ENCODE data around the gene ARHGAP42. TPM values are rescaled to one million over a fixed set of nuclear protein-coding genes. Genes with fewer than 3 reads are reported as not detected.

Gene ARHGAP42
- total and polyA plus RNA-seq, 10 of the 15 experiments (the other 5 are each of a cell fraction or from before 2014, with no cell fraction given), result 1.8 to 6.3 (median 3.2) TPM

DNA sequence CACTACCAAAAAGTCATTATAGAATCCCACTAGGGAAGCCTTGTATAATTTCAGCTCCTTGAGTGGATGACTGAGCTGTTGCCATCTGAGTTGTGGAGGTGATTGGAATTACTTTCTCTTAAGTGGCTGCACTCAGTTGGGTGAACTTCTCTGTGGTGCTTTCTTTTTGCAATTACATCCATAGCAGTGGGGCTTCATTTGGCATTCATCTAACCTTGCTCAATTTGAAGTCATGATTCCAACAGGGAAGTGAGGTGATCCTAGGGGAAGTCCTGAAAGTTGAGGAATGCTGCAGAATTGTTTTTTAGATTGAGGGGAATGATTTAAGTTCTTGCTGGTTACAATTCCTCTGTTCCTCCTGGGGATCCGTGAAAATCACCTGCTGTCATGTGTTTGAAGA is 39.6 kb downstream of the ARHGAP42 start (continued):
- TF ChIP-seq SUPT20H (IDR thresholded peaks at IDR 0.05; ENCODE audit: borderline replicate concordance, control insufficient read depth, low read depth, low read length) (no peak), SREBF2 (IDR thresholded peaks at IDR 0.05; ENCODE audit: low read length) (no peak), EED (IDR thresholded peaks at IDR 0.05; ENCODE audit: low read depth) (no peak)

DNA sequence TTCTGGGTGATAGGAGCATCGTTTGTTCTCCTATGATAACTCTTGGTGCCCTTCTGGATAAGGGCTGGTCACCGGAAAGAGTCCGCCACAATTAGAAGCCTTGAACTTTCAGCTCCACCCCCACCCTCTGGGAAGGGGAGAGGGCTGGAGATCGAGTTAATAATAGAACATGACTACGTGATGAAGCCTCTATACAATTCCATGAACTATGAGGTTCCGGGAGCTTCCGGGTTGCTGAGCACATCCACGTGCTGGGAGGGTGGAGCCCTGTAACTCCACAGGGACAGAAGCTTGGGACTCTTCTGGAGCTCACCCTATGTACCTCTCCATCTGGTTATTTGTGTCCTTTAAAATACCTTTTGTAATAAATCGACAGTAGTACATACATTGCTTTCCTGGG is 40.3 kb downstream of the ARHGAP42 start:
- no peaks in the 10 kb centered on the region for H3K36me3 ChIP-seq (ENCODE audit: control insufficient read depth in 2 of 2, insufficient read depth in 2 of 2, low read length in 1 of 2)
- in situ Hi-C loops (cut with MboI) (no loop called here), intact Hi-C loops (cut with micrococcal nuclease; ENCODE audit: unreplicated experiment) (no loop called here)
- H3K4me2 ChIP-seq (ENCODE audit: control insufficient read depth, insufficient read depth), result no peak overlapping the region
- BruUV-seq (replicated peaks), result no TSS peak
- ATAC-seq, result no peak
- TF ChIP-seq, protein P1, sequence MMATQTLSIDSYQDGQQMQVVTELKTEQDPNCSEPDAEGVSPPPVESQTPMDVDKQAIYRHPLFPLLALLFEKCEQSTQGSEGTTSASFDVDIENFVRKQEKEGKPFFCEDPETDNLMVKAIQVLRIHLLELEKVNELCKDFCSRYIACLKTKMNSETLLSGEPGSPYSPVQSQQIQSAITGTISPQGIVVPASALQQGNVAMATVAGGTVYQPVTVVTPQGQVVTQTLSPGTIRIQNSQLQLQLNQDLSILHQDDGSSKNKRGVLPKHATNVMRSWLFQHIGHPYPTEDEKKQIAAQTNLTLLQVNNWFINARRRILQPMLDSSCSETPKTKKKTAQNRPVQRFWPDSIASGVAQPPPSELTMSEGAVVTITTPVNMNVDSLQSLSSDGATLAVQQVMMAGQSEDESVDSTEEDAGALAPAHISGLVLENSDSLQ (IDR thresholded peaks at IDR 0.05), result no peak
- TF ChIP-seq, protein P2, sequence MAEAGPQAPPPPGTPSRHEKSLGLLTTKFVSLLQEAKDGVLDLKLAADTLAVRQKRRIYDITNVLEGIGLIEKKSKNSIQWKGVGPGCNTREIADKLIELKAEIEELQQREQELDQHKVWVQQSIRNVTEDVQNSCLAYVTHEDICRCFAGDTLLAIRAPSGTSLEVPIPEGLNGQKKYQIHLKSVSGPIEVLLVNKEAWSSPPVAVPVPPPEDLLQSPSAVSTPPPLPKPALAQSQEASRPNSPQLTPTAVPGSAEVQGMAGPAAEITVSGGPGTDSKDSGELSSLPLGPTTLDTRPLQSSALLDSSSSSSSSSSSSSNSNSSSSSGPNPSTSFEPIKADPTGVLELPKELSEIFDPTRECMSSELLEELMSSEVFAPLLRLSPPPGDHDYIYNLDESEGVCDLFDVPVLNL (IDR thresholded peaks at IDR 0.05; ENCODE audit: low read depth, low read length), result no peak
- TF ChIP-seq LARP7 (IDR thresholded peaks at IDR 0.05) (no peak), NR2C2 (IDR thresholded peaks at IDR 0.05; ENCODE audit: borderline replicate concordance, control insufficient read depth, insufficient read length, low read depth) (no peak), FOXK2 (IDR thresholded peaks at IDR 0.05) (no peak)
- RAD21 ChIA-PET (ENCODE audit: unreplicated experiment), result no interaction called here
- H3K27me3 ChIP-seq (replicated peaks in 1 of 2; ENCODE audit: control insufficient read depth in 2 of 2, insufficient read depth in 2 of 2, low read length in 1 of 2), result no peaks in the 10 kb centered on the region
- CTCF ChIA-PET, result interaction anchor here (1.5 kb wide), 1 partner anchor 10 kb away, joined by 4 read pairs; no protein-coding TSS in a partner anchor
- H3K4me1 ChIP-seq (ENCODE audit: control insufficient read depth, insufficient read depth, low read length), result no peaks in the 10 kb centered on the region
- no peaks in the 10 kb centered on the region; the same call in 1 of the 2 replicates for H4K20me1 ChIP-seq (ENCODE audit: control insufficient read depth, insufficient read depth)
- no peak overlapping the region for H3K9ac ChIP-seq (ENCODE audit: control insufficient read depth, insufficient read depth, low read length)
- DNase-seq (ENCODE audit: low read depth, low spot score), result no peak
- no peaks in the 10 kb centered on the region for H3K79me2 ChIP-seq (ENCODE audit: control insufficient read depth, insufficient read depth, low read length)
- H2AFZ ChIP-seq (ENCODE audit: control insufficient read depth, low read depth, low read length), result no peak overlapping the region
- H3K27ac ChIP-seq (ENCODE audit: control insufficient read depth, insufficient read depth), result no peak overlapping the region
- POLR2A ChIA-PET, result no interaction called here
- FAIRE-seq, result no peak
- H3K4me3 ChIP-seq, result no peak overlapping the region
- SMC1A ChIA-PET (ENCODE audit: uncharacterized antibody, unreplicated experiment), result no interaction called here
- H3K9me3 ChIP-seq (replicated peaks; ENCODE audit: control insufficient read depth, insufficient read depth, low read length), result no peaks in the 10 kb centered on the region
- WGBS (ENCODE audit: insufficient coverage, insufficient replicate concordance, low lambda C conversion rate, missing lambda C conversion rate), result 90% methylated on average over 9 of the region's 9 CpGs

All from GM12878 (cell line).